Measurements from ENCODE around the gene NRXN3. TPM values are rescaled to one million over a fixed set of nuclear protein-coding genes. Genes with fewer than 3 reads are reported as not detected.

NRXN3 gene
- total and polyA plus RNA-seq, 2 of the 4 experiments (the other 2 are of a cell fraction): 4.8 to 25.1 TPM

DNA sequence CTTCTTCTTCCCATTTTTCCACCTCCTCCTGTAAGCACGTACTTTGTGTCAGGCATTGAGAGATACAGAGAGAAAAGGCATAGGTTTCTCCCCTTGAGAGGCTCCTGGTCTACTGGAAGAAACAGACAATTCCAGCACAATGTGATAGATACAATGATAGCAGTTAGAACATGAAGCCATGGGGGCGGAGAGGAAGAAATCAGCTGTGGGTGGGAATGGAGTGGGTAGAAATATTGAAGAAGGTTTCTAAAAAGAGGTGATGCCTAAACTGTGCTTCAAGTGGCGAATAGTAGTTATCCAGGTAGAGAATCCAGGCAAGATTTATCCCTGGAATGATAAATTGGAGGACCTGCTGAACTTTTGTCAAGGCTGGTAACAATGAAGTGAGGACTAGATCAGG, 528.8 kb downstream of the NRXN3 start:
- no peak overlapping the region for H2AK9ac ChIP-seq (replicated peaks; ENCODE audit: low read depth, low read length, poor library complexity)
- no peak overlapping the region for H3K4ac ChIP-seq (ENCODE audit: low read depth, low read length)
- no peak overlapping the region for H3K56ac ChIP-seq (ENCODE audit: extremely low read depth, insufficient read depth, low read length)
- H3K4me3 ChIP-seq (ENCODE audit: insufficient read depth, low read depth, low read length): no peak overlapping the region
- CTCF ChIA-PET: no interaction called here
- H3K79me1 ChIP-seq (ENCODE audit: low read depth in 1 of 2, low read length in 2 of 2): no peaks in the 10 kb centered on the region
- DNase-seq: no peak
- no TSS peak for BruUV-seq (replicated peaks)
- ATAC-seq (ENCODE audit: low read depth): no peak
- no peak overlapping the region for H3K9ac ChIP-seq (ENCODE audit: low read depth, low read length)
- TF ChIP-seq, protein P1, sequence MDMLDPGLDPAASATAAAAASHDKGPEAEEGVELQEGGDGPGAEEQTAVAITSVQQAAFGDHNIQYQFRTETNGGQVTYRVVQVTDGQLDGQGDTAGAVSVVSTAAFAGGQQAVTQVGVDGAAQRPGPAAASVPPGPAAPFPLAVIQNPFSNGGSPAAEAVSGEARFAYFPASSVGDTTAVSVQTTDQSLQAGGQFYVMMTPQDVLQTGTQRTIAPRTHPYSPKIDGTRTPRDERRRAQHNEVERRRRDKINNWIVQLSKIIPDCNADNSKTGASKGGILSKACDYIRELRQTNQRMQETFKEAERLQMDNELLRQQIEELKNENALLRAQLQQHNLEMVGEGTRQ (IDR thresholded peaks at IDR 0.05; ENCODE audit: low read depth, low read length): no peak
- TF ChIP-seq MAZ (IDR thresholded peaks at IDR 0.05; ENCODE audit: borderline replicate concordance, low read depth, low read length) (no peak), ELK1 (IDR thresholded peaks at IDR 0.05; ENCODE audit: borderline replicate concordance, low read depth, low read length) (no peak), SMC3 (IDR thresholded peaks at IDR 0.05; ENCODE audit: low read depth, low read length) (no peak), MAFK (IDR thresholded peaks at IDR 0.05; ENCODE audit: low read depth, low read length) (no peak), POLR2A (IDR thresholded peaks at IDR 0.05; ENCODE audit: low read depth, low read length) (no peak), NFE2L2 (IDR thresholded peaks at IDR 0.05; ENCODE audit: low read depth, low read length) (no peak), BHLHE40 (IDR thresholded peaks at IDR 0.05; ENCODE audit: low read depth, low read length) (no peak), CHD1 (IDR thresholded peaks at IDR 0.05; ENCODE audit: low read depth, low read length) (no peak), RFX5 (IDR thresholded peaks at IDR 0.05; ENCODE audit: low read depth, low read length) (no peak), MXI1 (IDR thresholded peaks at IDR 0.05; ENCODE audit: borderline replicate concordance, low read depth, low read length) (no peak), RCOR1 (IDR thresholded peaks at IDR 0.05; ENCODE audit: insufficient replicate concordance, low read length) (no peak), FOS (IDR thresholded peaks at IDR 0.05; ENCODE audit: low read depth, low read length) (no peak)
- H4K20me1 ChIP-seq (ENCODE audit: insufficient read depth, low read length): no peaks in the 10 kb centered on the region
- H4K8ac ChIP-seq (ENCODE audit: low read depth in 2 of 2, low read length in 2 of 2): no peak overlapping the region
- no peak overlapping the region for H3K23ac ChIP-seq (ENCODE audit: low read depth, low read length)
- no peak overlapping the region for H4K91ac ChIP-seq (ENCODE audit: insufficient read depth, low read depth, low read length)
- WGBS, 2 experiments (ENCODE audit: extremely low coverage in 2 of 2, insufficient read length in 1 of 2): 40% methylated on average over 2 of the region's 3 CpGs; no CpG with 5 or more reads in 1 of the 2 experiments
- no peak overlapping the region for H3K18ac ChIP-seq (ENCODE audit: low read depth, low read length)
- H2BK5ac ChIP-seq (ENCODE audit: low read depth, low read length, poor library complexity, severe bottlenecking): no peak overlapping the region
- H3K9me3 ChIP-seq (ENCODE audit: control insufficient read depth, insufficient read depth, low read length): no peaks in the 10 kb centered on the region
- in situ Hi-C loops (cut with MboI; ENCODE audit: low sequenced_read_pairs) (no loop called here), dilution Hi-C loops (cut with HindIII; ENCODE audit: low sequenced_read_pairs, unreplicated experiment) (no loop called here), intact Hi-C loops (cut with micrococcal nuclease) (loop anchor here (10.0 kb wide), 1 partner anchor 834 kb away; no protein-coding TSS in a partner anchor)
- H4K5ac ChIP-seq (ENCODE audit: low read depth, low read length): no peak overlapping the region
- no peak overlapping the region for H3K27ac ChIP-seq (ENCODE audit: insufficient read depth, low read length)
- H3K4me1 ChIP-seq (ENCODE audit: control insufficient read depth, insufficient read depth, low read length): no peaks in the 10 kb centered on the region
- H2AFZ ChIP-seq (replicated peaks; ENCODE audit: low read length, poor library complexity): no peak overlapping the region
- POLR2A ChIA-PET (ENCODE audit: unreplicated experiment): no interaction called here
- H2BK20ac ChIP-seq (ENCODE audit: low read depth, low read length): no peak overlapping the region
- no peak overlapping the region for H2AK5ac ChIP-seq (ENCODE audit: low read depth, low read length)
- H3K4me2 ChIP-seq (ENCODE audit: low read depth, low read length): no peak overlapping the region
- H3K36me3 ChIP-seq (ENCODE audit: control insufficient read depth, insufficient read depth, low read length): no peaks in the 10 kb centered on the region
- no peak overlapping the region for H2BK120ac ChIP-seq (ENCODE audit: low read depth, low read length)
- H2BK15ac ChIP-seq (ENCODE audit: low read depth, low read length): no peak overlapping the region
- no peak overlapping the region for H3K14ac ChIP-seq (replicated peaks; ENCODE audit: low read depth, low read length)
- no peaks in the 10 kb centered on the region for H3K27me3 ChIP-seq (ENCODE audit: control insufficient read depth, insufficient read depth, low read length)
- no peaks in the 10 kb centered on the region for H3K9me1 ChIP-seq (ENCODE audit: insufficient read depth, low read length)

All from IMR-90 (cell line).